GM12878 (cell line): Measurements from ENCODE around the gene FAM162B. TPM values are rescaled to one million over a fixed set of nuclear protein-coding genes. Genes with fewer than 3 reads are reported as not detected.

Experiments used
- ATAC-seq: fragments of 200-7000 bp; cut with Tn5 transposase; 3 replicates; pipeline ENCODE4 v1.9.1; 2020; ENCODE audit warnings: mild to moderate bottlenecking, moderate library complexity
- BruUV-seq: library from RNA; stranded (reverse); fragments of 400-500 nt; replicated peaks from 2 replicates; lab custom pipeline; 2021; lab: Mats Ljungman, UMichigan
- CTCF ChIA-PET: fragments of 300-600 bp; sonication (Branson Sonifier 250); formaldehyde crosslinking; extraction: SDS; loops from one replicate; lab custom pipeline; 2021; ENCODE audit warnings: inconsistent platforms; lab: Yijun Ruan, JAX
- POLR2A ChIA-PET: fragments of 350-600 bp; formaldehyde crosslinking; extraction: SDS; loops from one replicate; lab custom pipeline; 2021; ENCODE audit warnings: inconsistent platforms; lab: Charles Lee
- RAD21 ChIA-PET: fragments of 300-600 bp; sonication (Branson Sonifier 250); formaldehyde crosslinking; loops from one replicate; lab custom pipeline; 2023; ENCODE audit warnings: antibody characterized with exemption; ENCODE audit not compliant: unreplicated experiment; lab: Charles Lee
- SMC1A ChIA-PET: fragments of 300-600 bp; sonication (Branson Sonifier 250); formaldehyde crosslinking; loops from one replicate; lab custom pipeline; 2023; ENCODE audit not compliant: unreplicated experiment, uncharacterized antibody; lab: Charles Lee
- DNase-seq: peaks from one replicate; pipeline ENCODE4 v3.0.0-alpha.2; 2011; ENCODE audit warnings: low read depth, low spot score
- FAIRE-seq: peaks from 3 replicates; lab custom pipeline; 2011; peaks lifted over from hg19 to GRCh38; lab: Jason Lieb, UNC
- H2AFZ ChIP-seq: 2 replicates; pipeline ENCODE4 v1.6.0; 2011; ENCODE audit warnings: low read depth, low read length, control low read depth; ENCODE audit not compliant: control insufficient read depth
- H3K27ac ChIP-seq: 2 replicates; pipeline ENCODE4 v1.5.1; 2011; ENCODE audit warnings: control low read depth; ENCODE audit not compliant: control insufficient read depth, insufficient read depth
- H3K27me3 ChIP-seq, 2 experiments: replicated peaks in 1 of 2; 2 replicates each; pipeline versions ENCODE4 v1.6.0 to v1.6.1; 2011; ENCODE audit warnings: low read length in 1 of 2; ENCODE audit not compliant: control insufficient read depth in 2 of 2, insufficient read depth in 2 of 2
- H3K36me3 ChIP-seq, 2 experiments: 2 replicates each; pipeline ENCODE4 v1.5.1; 2011; ENCODE audit warnings: low read length in 1 of 2; ENCODE audit not compliant: control insufficient read depth in 2 of 2, insufficient read depth in 2 of 2
- H3K4me1 ChIP-seq: 2 replicates; pipeline ENCODE4 v1.6.1; 2011; ENCODE audit warnings: mild to moderate bottlenecking, low read length, moderate library complexity, mixed read lengths; ENCODE audit not compliant: control insufficient read depth, insufficient read depth
- H3K4me2 ChIP-seq: 2 replicates; pipeline ENCODE4 v1.6.0; 2011; ENCODE audit warnings: control low read depth; ENCODE audit not compliant: control insufficient read depth, insufficient read depth
- H3K4me3 ChIP-seq: fragments of 200-600 bp; sonication (generic); 2 replicates; pipeline ENCODE4 v1.5.1; 2016
- H3K79me2 ChIP-seq: 2 replicates; pipeline ENCODE4 v1.6.0; 2011; ENCODE audit warnings: low read length; ENCODE audit not compliant: control insufficient read depth, insufficient read depth
- H3K9ac ChIP-seq: 2 replicates; pipeline ENCODE4 v1.8.0; 2011; ENCODE audit warnings: low read length, control low read depth, mixed read lengths; ENCODE audit not compliant: control insufficient read depth, insufficient read depth
- H3K9me3 ChIP-seq: replicated peaks from 3 replicates; pipeline ENCODE4 v1.5.1; 2011; ENCODE audit warnings: mild to moderate bottlenecking, low read length; ENCODE audit not compliant: control insufficient read depth, insufficient read depth
- H4K20me1 ChIP-seq: 2 replicates; pipeline ENCODE4 v1.6.0; 2011; ENCODE audit not compliant: control insufficient read depth, insufficient read depth
- BRCA1 ChIP-seq: IDR thresholded peaks from 2 replicates; pipeline ENCODE4 v1.6.1; 2011; ENCODE audit warnings: low read depth, low read length, improper control_type of control experiment
- CREB1 ChIP-seq: IDR thresholded peaks from 2 replicates; pipeline ENCODE4 v1.6.1; 2012; ENCODE audit warnings: low read depth, mild to moderate bottlenecking, inconsistent platforms
- DPF2 ChIP-seq: fragments of 450-650 bp; IDR thresholded peaks from 2 replicates; pipeline ENCODE4 v1.6.1; 2017; ENCODE audit warnings: mild to moderate bottlenecking
- ETV6 ChIP-seq, 2 experiments: fragments of 450-650 bp in 1 of 2; IDR thresholded peaks in 1 of 2; conservative IDR thresholded peaks in 1 of 2; 2 replicates each; pipeline ENCODE4 v1.6.1; 2014; ENCODE audit warnings: antibody characterized with exemption in 1 of 2, borderline replicate concordance in 1 of 2, low read depth in 1 of 2, mild to moderate bottlenecking in 1 of 2, moderate library complexity in 1 of 2
- NFYA ChIP-seq: IDR thresholded peaks from 2 replicates; pipeline ENCODE4 v1.6.1; 2011; ENCODE audit warnings: low read depth, mild to moderate bottlenecking, low read length, improper control_type of control experiment, borderline replicate concordance
- RAD51 ChIP-seq: fragments of 450-650 bp; IDR thresholded peaks from 2 replicates; pipeline ENCODE4 v1.6.1; 2016; ENCODE audit warnings: moderate library complexity, mild to moderate bottlenecking, inconsistent platforms
- STAT1 ChIP-seq: fragments of 450-650 bp; conservative IDR thresholded peaks from 2 replicates; pipeline ENCODE4 v1.6.1; 2014; ENCODE audit warnings: antibody characterized with exemption, mild to moderate bottlenecking
- WGBS: methylation state at CpG from one replicate; pipeline ENCODE4 v1.1.6; 2016; ENCODE audit warnings: low lambda C conversion rate; ENCODE audit not compliant: insufficient replicate concordance, insufficient coverage; ENCODE audit errors: missing lambda C conversion rate; 5-methylcytosine and 5-hydroxymethylcytosine counted together
- in situ Hi-C: fragments of 300-500 bp; cut with MboI; formaldehyde crosslinking; loops from 9 replicates; pipeline ENCODE4 v1.14.3; 2018; ENCODE audit warnings: mixed read lengths
- intact Hi-C: fragments of 100-400 bp; cut with micrococcal nuclease; formaldehyde crosslinking; loops from one replicate; pipeline ENCODE4 v1.14.2; 2022; ENCODE audit not compliant: unreplicated experiment
- polyA plus RNA-seq, 11 experiments: library from polyadenylated mRNA; depleted of rRNA in 4 of 11; unstranded in 6 of 11; stranded (reverse) in 5 of 11; fragments of >200 nt; fragmentation: Nextera tagmentation in 4 of 11; fragmentation: Illumina TruSeq in 1 of 11; extraction: Ambion mirVana in 4 of 11; extraction: Trizol in 1 of 11; gene quantifications; 1 replicate in 1 of 11; 2 replicates in 10 of 11; pipeline versions ENCODE4 v1.2.1 to v1.2.3, GENCODE V29; 2011 to 2016; ENCODE audit warnings: inconsistent platforms in 2 of 11, missing spikeins in 2 of 11, low read depth in 1 of 11
- total RNA-seq, 4 experiments: library from RNA; depleted of rRNA in 3 of 4; stranded (reverse); fragments of >200 nt in 3 of 4; fragmentation: Illumina TruSeq in 1 of 4; extraction: Trizol in 1 of 4; gene quantifications; 2 replicates each; pipeline versions ENCODE4 v1.2.1 to v1.2.3, GENCODE V29; 2013 to 2021
- TF ChIP-seq, protein P1 (sequence below), 3 experiments: IDR thresholded peaks in 2 of 3; conservative IDR thresholded peaks in 1 of 3; 2 replicates each; pipeline ENCODE4 v1.5.1; 2011; ENCODE audit warnings: low read depth in 3 of 3, low read length in 3 of 3, mild to moderate bottlenecking in 3 of 3, control low read depth in 2 of 3, moderate library complexity in 2 of 3, inconsistent platforms in 1 of 3, mixed read lengths in 1 of 3; ENCODE audit not compliant: control insufficient read depth in 2 of 3, insufficient read depth in 1 of 3; ENCODE audit errors: extremely low read depth in 1 of 3
- TF ChIP-seq, protein P2 (sequence below): fragments of 450-650 bp; IDR thresholded peaks from 2 replicates; pipeline ENCODE4 v1.6.1; 2016; ENCODE audit warnings: mild to moderate bottlenecking, moderate library complexity, borderline replicate concordance

The FAM162B gene
- total and polyA plus RNA-seq, 10 of the 15 experiments (the other 5 are each of a cell fraction or from before 2014, with no cell fraction given), result not detected

DNA sequence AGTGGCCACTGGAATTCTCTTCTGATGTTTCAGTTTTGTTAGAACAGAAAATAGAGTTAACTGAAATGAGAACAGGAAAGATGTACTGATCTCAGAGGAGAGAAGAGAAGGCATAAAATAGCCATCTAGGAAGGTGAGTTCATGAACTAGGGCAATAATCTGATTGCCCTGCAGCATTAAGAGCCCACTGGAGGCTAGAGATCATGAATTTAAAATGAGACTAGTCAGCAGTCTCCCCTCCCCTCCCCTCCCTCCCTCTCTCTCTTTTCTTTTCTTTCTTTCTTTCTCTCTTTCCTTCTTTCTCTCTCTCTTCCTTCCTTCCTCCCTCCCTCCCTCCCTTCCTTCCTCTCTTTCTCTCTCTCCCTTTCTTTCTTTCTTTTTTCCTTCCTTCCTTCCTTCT, 34.4 kb upstream of the FAM162B start (continued):
- TF ChIP-seq RAD51, result no peak

DNA sequence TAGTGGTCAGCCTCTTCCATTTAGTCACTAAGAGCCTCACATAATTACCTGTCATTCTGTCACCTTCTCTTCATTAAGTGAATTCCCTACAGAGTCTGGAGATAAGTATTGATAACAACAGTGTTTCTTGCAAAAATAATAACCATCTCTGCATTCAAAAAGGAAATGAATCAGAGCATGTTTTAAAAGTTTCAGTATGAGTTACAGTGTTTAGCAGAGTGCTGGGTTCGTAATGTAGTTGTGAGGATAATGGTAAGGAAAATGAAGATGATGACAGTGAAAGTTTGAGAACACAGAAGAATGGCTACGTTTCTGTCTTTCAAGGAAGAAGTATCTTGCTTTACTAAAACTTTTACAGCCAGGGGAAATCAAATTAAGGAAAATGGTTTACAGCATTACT, 32.1 kb upstream of the FAM162B start:
- ChIA-PET CTCF (no interaction called here), POLR2A (no interaction called here)

More for the DNA sequence above, 32.1 kb upstream of the FAM162B start:
- 2% methylated on average over 2 of the region's 2 CpGs for WGBS
- Histone ChIP-seq H3K27me3 (no peaks in the 10 kb centered on the region; a peak in 1 of 4 replicates), H3K27ac (no peak overlapping the region), H3K9ac (no peak overlapping the region), H3K4me3 (no peak overlapping the region), H3K4me2 (no peak overlapping the region), H2AFZ (no peak overlapping the region), H3K9me3 (no peaks in the 10 kb centered on the region), H3K4me1 (no peaks in the 10 kb centered on the region), H3K79me2 (no peaks in the 10 kb centered on the region), H4K20me1 (no peaks in the 10 kb centered on the region), H3K36me3 (no peaks in the 10 kb centered on the region)
- TF ChIP-seq CREB1 (no peak), DPF2 (no peak), NFYA (no peak), BRCA1 (no peak), STAT1 (no peak), ETV6 (conservative IDR thresholded peaks at IDR 0.05 in 1 of 2, IDR thresholded peaks at IDR 0.05 in 1 of 2; ENCODE audit: borderline replicate concordance in 1 of 2, low read depth in 1 of 2) (no peak)
- TF ChIP-seq, protein P1, sequence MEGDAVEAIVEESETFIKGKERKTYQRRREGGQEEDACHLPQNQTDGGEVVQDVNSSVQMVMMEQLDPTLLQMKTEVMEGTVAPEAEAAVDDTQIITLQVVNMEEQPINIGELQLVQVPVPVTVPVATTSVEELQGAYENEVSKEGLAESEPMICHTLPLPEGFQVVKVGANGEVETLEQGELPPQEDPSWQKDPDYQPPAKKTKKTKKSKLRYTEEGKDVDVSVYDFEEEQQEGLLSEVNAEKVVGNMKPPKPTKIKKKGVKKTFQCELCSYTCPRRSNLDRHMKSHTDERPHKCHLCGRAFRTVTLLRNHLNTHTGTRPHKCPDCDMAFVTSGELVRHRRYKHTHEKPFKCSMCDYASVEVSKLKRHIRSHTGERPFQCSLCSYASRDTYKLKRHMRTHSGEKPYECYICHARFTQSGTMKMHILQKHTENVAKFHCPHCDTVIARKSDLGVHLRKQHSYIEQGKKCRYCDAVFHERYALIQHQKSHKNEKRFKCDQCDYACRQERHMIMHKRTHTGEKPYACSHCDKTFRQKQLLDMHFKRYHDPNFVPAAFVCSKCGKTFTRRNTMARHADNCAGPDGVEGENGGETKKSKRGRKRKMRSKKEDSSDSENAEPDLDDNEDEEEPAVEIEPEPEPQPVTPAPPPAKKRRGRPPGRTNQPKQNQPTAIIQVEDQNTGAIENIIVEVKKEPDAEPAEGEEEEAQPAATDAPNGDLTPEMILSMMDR (IDR thresholded peaks at IDR 0.05 in 2 of 3, conservative IDR thresholded peaks at IDR 0.05 in 1 of 3; ENCODE audit: control insufficient read depth in 2 of 3, extremely low read depth in 1 of 3, insufficient read depth in 1 of 3, low read depth in 3 of 3, low read length in 3 of 3), result no peak
- TF ChIP-seq, protein P2, sequence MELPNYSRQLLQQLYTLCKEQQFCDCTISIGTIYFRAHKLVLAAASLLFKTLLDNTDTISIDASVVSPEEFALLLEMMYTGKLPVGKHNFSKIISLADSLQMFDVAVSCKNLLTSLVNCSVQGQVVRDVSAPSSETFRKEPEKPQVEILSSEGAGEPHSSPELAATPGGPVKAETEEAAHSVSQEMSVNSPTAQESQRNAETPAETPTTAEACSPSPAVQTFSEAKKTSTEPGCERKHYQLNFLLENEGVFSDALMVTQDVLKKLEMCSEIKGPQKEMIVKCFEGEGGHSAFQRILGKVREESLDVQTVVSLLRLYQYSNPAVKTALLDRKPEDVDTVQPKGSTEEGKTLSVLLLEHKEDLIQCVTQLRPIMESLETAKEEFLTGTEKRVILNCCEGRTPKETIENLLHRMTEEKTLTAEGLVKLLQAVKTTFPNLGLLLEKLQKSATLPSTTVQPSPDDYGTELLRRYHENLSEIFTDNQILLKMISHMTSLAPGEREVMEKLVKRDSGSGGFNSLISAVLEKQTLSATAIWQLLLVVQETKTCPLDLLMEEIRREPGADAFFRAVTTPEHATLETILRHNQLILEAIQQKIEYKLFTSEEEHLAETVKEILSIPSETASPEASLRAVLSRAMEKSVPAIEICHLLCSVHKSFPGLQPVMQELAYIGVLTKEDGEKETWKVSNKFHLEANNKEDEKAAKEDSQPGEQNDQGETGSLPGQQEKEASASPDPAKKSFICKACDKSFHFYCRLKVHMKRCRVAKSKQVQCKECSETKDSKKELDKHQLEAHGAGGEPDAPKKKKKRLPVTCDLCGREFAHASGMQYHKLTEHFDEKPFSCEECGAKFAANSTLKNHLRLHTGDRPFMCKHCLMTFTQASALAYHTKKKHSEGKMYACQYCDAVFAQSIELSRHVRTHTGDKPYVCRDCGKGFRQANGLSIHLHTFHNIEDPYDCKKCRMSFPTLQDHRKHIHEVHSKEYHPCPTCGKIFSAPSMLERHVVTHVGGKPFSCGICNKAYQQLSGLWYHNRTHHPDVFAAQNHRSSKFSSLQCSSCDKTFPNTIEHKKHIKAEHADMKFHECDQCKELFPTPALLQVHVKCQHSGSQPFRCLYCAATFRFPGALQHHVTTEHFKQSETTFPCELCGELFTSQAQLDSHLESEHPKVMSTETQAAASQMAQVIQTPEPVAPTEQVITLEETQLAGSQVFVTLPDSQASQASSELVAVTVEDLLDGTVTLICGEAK, result no peak
- RAD21 ChIA-PET, result no interaction called here
- peak; percentile 32; the same call in 1 of the 3 replicates for ATAC-seq
- in situ Hi-C loops (no loop called here), intact Hi-C loops (no loop called here)
- SMC1A ChIA-PET, result no interaction called here
- FAIRE-seq, result no peak
- BruUV-seq, result no TSS peak
- DNase-seq, result no peak
